Activated T-helper 9 cell treated with anti-CD3 and anti-CD28 coated beads, Interleukin-2, amount 50 U/mL, for 16 hours (primary cell): ENCODE results near the gene MKI67.

Experiments
- DNase-seq: peaks from one replicate; pipeline ENCODE4 v3.0.0-alpha.2; 2020; ENCODE audit warnings: low read depth

Gene MKI67

GRCh38 chr10:128084364-128084763 lies 41.9 kb downstream of the MKI67 start:
- DNase-seq: no peak

- DNase-seq: no peak
These were observed 42.9 kb downstream of the MKI67 start for GRCh38 chr10:128083191-128083895.

GRCh38 chr10:128081720-128082119 lies 44.5 kb downstream of the MKI67 start:
- DNase-seq: no peak

DNA sequence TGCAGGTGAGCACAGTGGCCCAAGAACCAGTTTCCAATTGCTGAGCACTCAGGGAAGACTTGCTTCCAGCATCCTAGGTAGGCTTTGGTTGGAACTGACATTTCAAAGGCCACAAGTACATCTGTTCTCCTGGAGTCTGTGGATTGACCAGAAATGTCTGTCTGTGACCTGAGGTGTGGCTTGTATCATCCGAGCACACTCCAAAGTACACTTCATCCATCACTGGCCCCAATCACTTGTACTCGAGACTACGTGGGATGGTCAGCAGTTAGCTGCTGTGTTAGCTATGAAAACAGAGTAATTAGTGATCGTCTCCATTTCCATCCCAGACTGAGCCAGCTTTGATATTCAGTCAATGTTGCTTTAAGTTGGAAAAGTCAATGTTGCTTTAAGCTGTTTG lies 45.0 kb downstream of the MKI67 start:
- no peak for DNase-seq

- DNase-seq: no peak
These were observed 45.6 kb downstream of the MKI67 start for GRCh38 chr10:128080641-128081040.

DNA sequence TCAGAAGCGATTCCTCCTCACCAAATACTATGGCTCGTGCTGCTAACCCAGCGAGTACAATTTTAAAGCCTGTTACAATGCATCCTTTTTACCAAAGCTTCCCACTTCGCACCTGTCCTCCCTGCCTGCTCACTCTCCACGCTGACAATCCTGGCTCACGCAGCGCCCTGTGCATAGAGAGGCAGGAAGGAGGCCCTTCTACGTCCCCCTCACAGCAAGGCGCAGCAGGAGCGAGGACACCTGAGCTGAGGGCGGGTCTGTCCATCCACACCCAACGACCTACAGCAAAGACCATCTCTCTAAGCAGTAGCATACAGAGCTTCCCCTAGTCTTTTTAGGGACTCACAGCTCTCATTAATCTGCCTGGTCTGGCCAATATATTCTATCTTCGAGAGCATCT lies 46.0 kb downstream of the MKI67 start:
- DNase-seq: no peak

- no peak for DNase-seq
These were observed 47.9 kb downstream of the MKI67 start for GRCh38 chr10:128078136-128078969.

DNA sequence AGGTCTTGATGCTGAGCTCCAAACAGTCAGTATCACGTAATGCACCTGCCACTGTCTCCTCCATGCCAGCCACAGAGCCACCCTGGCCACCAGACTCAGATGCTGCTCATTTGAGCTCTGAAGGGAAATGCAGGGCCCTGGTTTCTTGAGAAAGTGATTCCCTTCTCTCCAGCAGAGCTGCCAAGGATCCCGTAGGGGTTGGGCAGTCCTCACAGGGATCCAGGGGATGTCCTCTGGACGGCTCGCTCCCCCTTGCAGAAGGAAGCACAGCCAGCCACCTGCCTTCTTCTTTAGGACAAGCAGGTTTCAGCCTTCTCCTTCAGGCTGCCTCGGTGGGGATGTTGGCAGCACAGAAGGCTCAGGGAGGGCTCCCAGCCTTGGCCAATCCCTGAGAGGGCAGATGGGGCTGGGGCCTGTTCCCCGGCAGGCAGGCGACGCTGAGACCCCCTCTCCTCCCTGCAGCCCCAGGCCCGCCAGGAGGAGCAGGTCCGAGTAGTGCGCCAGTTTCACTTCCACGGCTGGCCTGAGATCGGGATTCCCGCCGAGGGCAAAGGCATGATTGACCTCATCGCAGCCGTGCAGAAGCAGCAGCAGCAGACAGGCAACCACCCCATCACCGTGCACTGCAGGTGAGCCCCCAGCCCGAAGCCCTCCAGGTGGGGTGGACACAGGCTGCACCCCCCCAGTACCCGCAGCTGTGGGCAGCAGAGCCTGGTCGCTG lies 48.9 kb downstream of the MKI67 start:
- no peak for DNase-seq

- DNase-seq: no peak
These were observed 51.6 kb downstream of the MKI67 start for GRCh38 chr10:128074589-128074988.

DNA sequence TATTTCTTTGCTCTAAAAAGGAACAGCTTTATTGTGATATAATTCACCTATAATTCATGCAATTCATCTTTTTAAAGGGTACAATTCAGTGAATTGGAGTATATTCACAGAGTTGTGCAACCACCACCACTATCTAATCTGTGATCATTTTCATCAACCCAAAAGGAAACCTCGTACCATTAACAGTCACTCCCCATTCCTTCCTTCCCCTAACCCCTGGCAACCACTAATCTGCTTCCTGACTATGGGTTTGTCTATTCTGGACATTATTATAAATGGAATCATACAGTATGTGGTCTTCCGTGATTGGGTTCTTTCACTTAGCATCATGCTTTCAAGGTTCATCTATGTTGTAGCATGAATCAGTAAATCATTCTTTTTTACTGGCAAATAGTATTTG lies 52.3 kb downstream of the MKI67 start:
- no peak for DNase-seq

GRCh38 chr10:128072941-128073645 lies 53.1 kb downstream of the MKI67 start:
- no peak for DNase-seq

- DNase-seq: no peak
These were observed 54.2 kb downstream of the MKI67 start for GRCh38 chr10:128072046-128072445.

- no peak for DNase-seq
These were observed 54.8 kb downstream of the MKI67 start for GRCh38 chr10:128071417-128071782.

DNA sequence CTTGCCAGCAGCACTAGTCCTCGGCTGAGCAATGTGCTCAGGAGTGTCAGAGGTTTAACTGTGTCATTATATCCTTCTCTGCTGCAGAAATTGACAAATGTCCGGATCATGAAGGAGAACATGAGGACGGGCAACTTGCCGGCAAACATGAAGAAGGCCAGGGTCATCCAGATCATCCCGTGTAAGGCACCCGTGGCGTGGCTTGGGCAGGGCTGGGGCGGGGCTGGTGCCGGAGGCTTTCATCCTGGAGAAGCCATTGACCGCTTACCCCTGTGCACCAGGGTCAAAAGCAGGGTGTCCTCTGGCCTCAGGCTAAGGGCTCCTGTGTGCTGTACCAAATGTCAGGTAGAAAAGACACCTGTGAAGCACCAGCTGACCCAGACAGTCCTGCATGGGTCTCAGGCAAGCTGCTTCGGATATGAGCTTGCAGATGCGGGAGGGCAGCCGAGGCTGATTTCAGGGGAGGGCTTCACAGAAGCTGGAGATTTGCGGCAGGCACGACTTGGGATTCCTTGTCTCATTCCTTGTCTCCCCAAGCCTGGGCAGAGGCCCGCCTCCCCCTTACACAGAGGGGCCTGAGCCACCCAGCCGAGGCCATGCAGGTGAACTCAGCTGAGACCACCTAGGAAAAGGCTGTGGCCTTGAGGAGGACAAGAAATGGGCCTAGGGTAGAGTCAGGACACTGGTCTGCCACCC lies 55.4 kb downstream of the MKI67 start:
- DNase-seq: no peak

DNA sequence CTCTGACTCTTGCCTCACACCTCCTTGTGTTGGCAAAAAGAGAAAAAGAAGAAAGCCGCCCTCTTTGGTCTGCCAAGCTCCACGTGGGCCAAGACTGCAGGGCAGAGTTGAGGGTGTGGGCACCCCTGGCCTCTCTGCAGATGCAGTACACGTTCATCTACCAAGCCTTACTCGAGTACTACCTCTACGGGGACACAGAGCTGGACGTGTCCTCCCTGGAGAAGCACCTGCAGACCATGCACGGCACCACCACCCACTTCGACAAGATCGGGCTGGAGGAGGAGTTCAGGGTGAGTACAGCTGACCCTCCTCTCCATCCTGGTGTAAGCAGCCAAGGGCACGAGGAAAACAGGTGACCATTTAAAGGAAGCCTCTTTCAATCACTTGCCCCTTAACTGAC lies 56.1 kb downstream of the MKI67 start:
- no peak for DNase-seq

GRCh38 chr10:128069351-128070051 lies 56.7 kb downstream of the MKI67 start:
- peak; percentile 68 for DNase-seq

- no peak for DNase-seq
These were observed 57.6 kb downstream of the MKI67 start for GRCh38 chr10:128068398-128069285.

GRCh38 chr10:128067691-128068397 lies 58.4 kb downstream of the MKI67 start:
- DNase-seq: no peak

GRCh38 chr10:128066870-128067382 lies 59.3 kb downstream of the MKI67 start:
- DNase-seq: no peak
